Measurements from ENCODE around the gene STARD9.

DNA sequence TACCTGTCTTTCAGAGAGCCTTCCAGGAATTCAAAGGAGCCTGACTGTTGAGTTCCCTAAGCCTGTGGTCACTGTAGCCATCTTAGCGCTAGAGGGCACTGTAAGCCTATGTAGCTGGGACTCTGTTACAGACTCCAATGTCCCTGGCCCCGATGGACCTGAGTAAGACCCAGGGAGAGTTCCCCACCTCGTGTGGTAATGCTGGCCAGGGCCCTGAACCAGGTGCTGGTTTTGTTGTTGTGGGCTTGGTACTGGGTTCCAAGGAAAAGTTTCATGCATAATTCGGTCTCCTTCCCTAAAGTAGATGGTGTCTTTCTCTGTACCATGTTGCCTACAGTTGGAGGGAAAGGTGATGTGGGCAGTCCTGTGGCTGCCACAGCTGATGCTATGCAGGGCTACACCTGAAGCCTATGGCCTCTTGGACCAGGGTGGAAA is 129.1 kb downstream of the STARD9 start:
- no peak for TF ChIP-seq EZH2 (IDR thresholded peaks at IDR 0.05; ENCODE audit: insufficient read depth, poor library complexity, severe bottlenecking)
- TF ChIP-seq EZH2phosphoT487 (IDR thresholded peaks at IDR 0.05; ENCODE audit: insufficient read depth, low read depth) = no peak

Measured in GM23248 (cell line).